ENCODE measurements around the gene HHAT. TPM values are rescaled to one million over a fixed set of nuclear protein-coding genes. Genes with fewer than 3 reads are reported as not detected.

The HHAT gene
- total and polyA plus RNA-seq, 2 of the 13 experiments (the other 11 are each of a cell fraction or from before 2014, with no cell fraction given) = 2.6 to 4.9 TPM

DNA sequence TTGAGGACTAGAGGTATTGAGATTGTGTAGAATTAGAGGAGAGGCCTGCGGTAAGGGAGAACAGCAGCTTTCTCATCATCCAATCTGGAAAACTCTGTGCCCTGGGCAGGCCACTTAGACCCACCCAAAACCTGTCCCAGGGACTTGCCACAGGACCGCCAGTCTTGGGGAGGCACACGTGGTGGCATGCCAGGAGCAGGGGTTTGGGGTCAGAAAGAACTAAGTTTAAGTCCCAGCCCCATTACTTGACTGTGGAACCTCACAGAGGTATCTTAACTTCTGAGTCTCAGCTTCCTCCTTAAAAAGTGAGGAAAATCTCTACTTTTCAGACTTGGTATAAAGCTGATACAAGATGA is 356.6 kb downstream of the HHAT start:
- Histone ChIP-seq H3K27ac (ENCODE audit: extremely low read length, insufficient read depth, low read length) (no peak overlapping the region), H4K20me1 (ENCODE audit: insufficient read depth, low read length) (no peaks in the 10 kb centered on the region), H3K36me3 (replicated peaks in 1 of 2; ENCODE audit: control insufficient read depth in 1 of 2, insufficient read depth in 2 of 2, low read length in 2 of 2) (no peaks in the 10 kb centered on the region), H3K4me1 (ENCODE audit: insufficient read depth, low read length) (no peaks in the 10 kb centered on the region), H3K27me3 (ENCODE audit: control insufficient read depth in 1 of 2, insufficient read depth in 2 of 2, low read length in 2 of 2) (no peaks in the 10 kb centered on the region), H3K4me3 (replicated peaks in 1 of 3; ENCODE audit: insufficient read depth in 1 of 3, low read depth in 2 of 3, low read length in 3 of 3) (no peak overlapping the region), H3K9ac (ENCODE audit: insufficient read depth, low read depth, low read length) (no peak overlapping the region), H2AFZ (ENCODE audit: low read length) (no peak overlapping the region), H3K4me2 (ENCODE audit: low read depth, low read length) (no peak overlapping the region), H3K9me3 (ENCODE audit: low read length) (no peaks in the 10 kb centered on the region), H3K79me2 (ENCODE audit: insufficient read depth, low read length) (no peaks in the 10 kb centered on the region)
- POLR2A ChIA-PET = no interaction called here
- in situ Hi-C loops (cut with HindIII; ENCODE audit: extremely low pct_ligation_motif_present, low pct_unique_long_range_greater_than_20kb) = no loop called here
- 20% methylated on average over 3 of the region's 3 CpGs for WGBS (ENCODE audit: low lambda C conversion rate)
- no TSS peak for BruUV-seq (replicated peaks)
- intact Hi-C loops (cut with micrococcal nuclease; ENCODE audit: unreplicated experiment) = no loop called here
- CTCF ChIA-PET (ENCODE audit: low intra/inter-chr PET ratio, low total read pairs) = no interaction called here
- TF ChIP-seq HMG20B (CRISPR knock-in tag; conservative IDR thresholded peaks at IDR 0.05) = no peak
- TF ChIP-seq, protein P1, sequence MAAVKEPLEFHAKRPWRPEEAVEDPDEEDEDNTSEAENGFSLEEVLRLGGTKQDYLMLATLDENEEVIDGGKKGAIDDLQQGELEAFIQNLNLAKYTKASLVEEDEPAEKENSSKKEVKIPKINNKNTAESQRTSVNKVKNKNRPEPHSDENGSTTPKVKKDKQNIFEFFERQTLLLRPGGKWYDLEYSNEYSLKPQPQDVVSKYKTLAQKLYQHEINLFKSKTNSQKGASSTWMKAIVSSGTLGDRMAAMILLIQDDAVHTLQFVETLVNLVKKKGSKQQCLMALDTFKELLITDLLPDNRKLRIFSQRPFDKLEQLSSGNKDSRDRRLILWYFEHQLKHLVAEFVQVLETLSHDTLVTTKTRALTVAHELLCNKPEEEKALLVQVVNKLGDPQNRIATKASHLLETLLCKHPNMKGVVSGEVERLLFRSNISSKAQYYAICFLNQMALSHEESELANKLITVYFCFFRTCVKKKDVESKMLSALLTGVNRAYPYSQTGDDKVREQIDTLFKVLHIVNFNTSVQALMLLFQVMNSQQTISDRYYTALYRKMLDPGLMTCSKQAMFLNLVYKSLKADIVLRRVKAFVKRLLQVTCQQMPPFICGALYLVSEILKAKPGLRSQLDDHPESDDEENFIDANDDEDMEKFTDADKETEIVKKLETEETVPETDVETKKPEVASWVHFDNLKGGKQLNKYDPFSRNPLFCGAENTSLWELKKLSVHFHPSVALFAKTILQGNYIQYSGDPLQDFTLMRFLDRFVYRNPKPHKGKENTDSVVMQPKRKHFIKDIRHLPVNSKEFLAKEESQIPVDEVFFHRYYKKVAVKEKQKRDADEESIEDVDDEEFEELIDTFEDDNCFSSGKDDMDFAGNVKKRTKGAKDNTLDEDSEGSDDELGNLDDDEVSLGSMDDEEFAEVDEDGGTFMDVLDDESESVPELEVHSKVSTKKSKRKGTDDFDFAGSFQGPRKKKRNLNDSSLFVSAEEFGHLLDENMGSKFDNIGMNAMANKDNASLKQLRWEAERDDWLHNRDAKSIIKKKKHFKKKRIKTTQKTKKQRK (IDR thresholded peaks at IDR 0.05; ENCODE audit: low read length) = no peak
- TF ChIP-seq ZBTB1 (CRISPR knock-in tag; IDR thresholded peaks at IDR 0.05; ENCODE audit: borderline replicate concordance) = no peak
- TF ChIP-seq, protein P2, sequence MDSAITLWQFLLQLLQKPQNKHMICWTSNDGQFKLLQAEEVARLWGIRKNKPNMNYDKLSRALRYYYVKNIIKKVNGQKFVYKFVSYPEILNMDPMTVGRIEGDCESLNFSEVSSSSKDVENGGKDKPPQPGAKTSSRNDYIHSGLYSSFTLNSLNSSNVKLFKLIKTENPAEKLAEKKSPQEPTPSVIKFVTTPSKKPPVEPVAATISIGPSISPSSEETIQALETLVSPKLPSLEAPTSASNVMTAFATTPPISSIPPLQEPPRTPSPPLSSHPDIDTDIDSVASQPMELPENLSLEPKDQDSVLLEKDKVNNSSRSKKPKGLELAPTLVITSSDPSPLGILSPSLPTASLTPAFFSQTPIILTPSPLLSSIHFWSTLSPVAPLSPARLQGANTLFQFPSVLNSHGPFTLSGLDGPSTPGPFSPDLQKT (CRISPR knock-in tag; IDR thresholded peaks at IDR 0.05; ENCODE audit: borderline replicate concordance) = no peak
- TF ChIP-seq KLF9 (CRISPR knock-in tag; IDR thresholded peaks at IDR 0.05; ENCODE audit: low read depth) = no peak
- no peak for TF ChIP-seq GTF2F1 (IDR thresholded peaks at IDR 0.05; ENCODE audit: low read length)
- no peak for TF ChIP-seq ZBTB10 (CRISPR knock-in tag; IDR thresholded peaks at IDR 0.05; ENCODE audit: borderline replicate concordance)
- no peak for TF ChIP-seq ZFY (CRISPR knock-in tag; IDR thresholded peaks at IDR 0.05)
- no peak for TF ChIP-seq ZFP37 (CRISPR knock-in tag; IDR thresholded peaks at IDR 0.05; ENCODE audit: borderline replicate concordance)
- TF ChIP-seq KLF13 (CRISPR knock-in tag; IDR thresholded peaks at IDR 0.05) = no peak
- TF ChIP-seq TERF1 (CRISPR knock-in tag; IDR thresholded peaks at IDR 0.05) = no peak
- DNase-seq (ENCODE audit: low spot score) (no peak), FAIRE-seq (no peak), ATAC-seq (no peak)
